ENCODE results near the gene MIGA1. TPM values are rescaled to one million over a fixed set of nuclear protein-coding genes. Genes with fewer than 3 reads are reported as not detected.

MIGA1 gene
- total RNA-seq, 3 donors from 2014 or later (not counting 1 experiment from before 2014, with no cell fraction given), result 13.6 to 16.9 (median 15.6) TPM

- H3K9me3 ChIP-seq (ENCODE audit: control insufficient read depth, insufficient read depth, low read length), result no peaks in the 10 kb centered on the region
- no peak for TF ChIP-seq CTCF (IDR thresholded peaks at IDR 0.05)
- H3K4me3 ChIP-seq (ENCODE audit: low read length), result no peak overlapping the region
- peaks cover 20% of the 10 kb centered on the region for H3K36me3 ChIP-seq (ENCODE audit: control insufficient read depth, insufficient read depth, low read length)
- no peak for ATAC-seq
- no peak overlapping the region for H3K4me3 Mint-ChIP-seq
- H3K4me1 ChIP-seq (ENCODE audit: control insufficient read depth, insufficient read depth, low read length), result no peaks in the 10 kb centered on the region
- H3K27me3 Mint-ChIP-seq (ENCODE audit: low read depth in 2 of 2), result no peaks in the 10 kb centered on the region
- intact Hi-C loops (cut with micrococcal nuclease), result no loop called here
- H3K9me3 Mint-ChIP-seq, result no peaks in the 10 kb centered on the region
- H3K27ac Mint-ChIP-seq, result no peak overlapping the region
- H3K27ac ChIP-seq (ENCODE audit: low read length), result no peak overlapping the region
- WGBS (ENCODE audit: insufficient coverage), result 86% methylated on average over 1 of the region's 1 CpG
- H3K27me3 ChIP-seq (ENCODE audit: control insufficient read depth, insufficient read depth, low read length), result no peaks in the 10 kb centered on the region
- DNase-seq, result no peak
- H3K4me1 Mint-ChIP-seq, result peaks cover 10 to 16% of the 10 kb centered on the region in 2 donors
- no peaks in the 10 kb centered on the region for H3K36me3 Mint-ChIP-seq
Observed at GRCh38 chr1:77828098-77828497, 48.6 kb downstream of the MIGA1 start.

- no peak overlapping the region for H3K27ac Mint-ChIP-seq
- WGBS (ENCODE audit: insufficient coverage), result no CpG with 5 or more reads among the region's 1 CpG
- intact Hi-C loops (cut with micrococcal nuclease), result no loop called here
Observed at GRCh38 chr1:77829851-77830250, 50.4 kb downstream of the MIGA1 start.

DNA sequence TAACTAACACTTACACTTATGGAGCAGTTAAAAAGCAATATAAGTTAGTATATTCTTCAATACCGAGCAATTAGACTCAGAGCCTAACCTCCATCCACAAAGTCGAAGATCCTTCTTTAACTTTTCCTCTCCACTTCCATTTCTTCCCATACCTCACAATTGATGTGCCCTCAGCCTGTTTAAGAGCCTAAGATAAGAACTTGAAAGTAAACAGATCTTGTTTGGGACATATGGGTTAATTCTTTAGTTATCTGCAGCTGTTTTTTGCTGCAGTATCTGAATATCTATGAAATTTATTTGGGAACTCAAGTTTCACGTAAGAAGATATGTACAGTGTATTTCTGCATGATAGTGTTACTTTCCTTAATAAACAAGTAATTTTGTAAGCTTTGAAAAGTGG lies 51.5 kb downstream of the MIGA1 start:
- H3K9me3 Mint-ChIP-seq, result no peaks in the 10 kb centered on the region
- no peak for ATAC-seq
- no peak for TF ChIP-seq CTCF (IDR thresholded peaks at IDR 0.05)
- Histone ChIP-seq H3K27me3 (ENCODE audit: control insufficient read depth, insufficient read depth, low read length) (no peaks in the 10 kb centered on the region), H3K4me3 (ENCODE audit: low read length) (no peak overlapping the region), H3K4me1 (ENCODE audit: control insufficient read depth, insufficient read depth, low read length) (no peaks in the 10 kb centered on the region), H3K36me3 (ENCODE audit: control insufficient read depth, insufficient read depth, low read length) (peaks cover 22% of the 10 kb centered on the region), H3K9me3 (ENCODE audit: control insufficient read depth, insufficient read depth, low read length) (no peaks in the 10 kb centered on the region), H3K27ac (ENCODE audit: low read length) (no peak overlapping the region)
- peaks cover 10 to 11% of the 10 kb centered on the region in 2 donors for H3K4me1 Mint-ChIP-seq
- H3K27me3 Mint-ChIP-seq (ENCODE audit: low read depth in 2 of 2), result no peaks in the 10 kb centered on the region
- H3K36me3 Mint-ChIP-seq, result no peaks in the 10 kb centered on the region
- no peak for DNase-seq
- intact Hi-C loops (cut with micrococcal nuclease), result no loop called here
- no peak overlapping the region for H3K27ac Mint-ChIP-seq
- no peak overlapping the region for H3K4me3 Mint-ChIP-seq
- WGBS (ENCODE audit: insufficient coverage), result 100% methylated on average over 2 of the region's 3 CpGs

More at GRCh38 chr1:77829851-77830250, 50.4 kb downstream of the MIGA1 start:
- H3K4me1 Mint-ChIP-seq, result peaks cover 10 to 16% of the 10 kb centered on the region in 2 donors
- Histone ChIP-seq H3K36me3 (ENCODE audit: control insufficient read depth, insufficient read depth, low read length) (peaks cover 22% of the 10 kb centered on the region), H3K4me3 (ENCODE audit: low read length) (no peak overlapping the region), H3K27me3 (ENCODE audit: control insufficient read depth, insufficient read depth, low read length) (no peaks in the 10 kb centered on the region), H3K4me1 (ENCODE audit: control insufficient read depth, insufficient read depth, low read length) (no peaks in the 10 kb centered on the region), H3K9me3 (ENCODE audit: control insufficient read depth, insufficient read depth, low read length) (no peaks in the 10 kb centered on the region), H3K27ac (ENCODE audit: low read length) (no peak overlapping the region)
- ATAC-seq, result no peak
- DNase-seq, result no peak
- H3K36me3 Mint-ChIP-seq, result no peaks in the 10 kb centered on the region
- no peak overlapping the region for H3K4me3 Mint-ChIP-seq
- H3K27me3 Mint-ChIP-seq (ENCODE audit: low read depth in 2 of 2), result no peaks in the 10 kb centered on the region
- no peaks in the 10 kb centered on the region for H3K9me3 Mint-ChIP-seq
- TF ChIP-seq CTCF (IDR thresholded peaks at IDR 0.05), result no peak

DNA sequence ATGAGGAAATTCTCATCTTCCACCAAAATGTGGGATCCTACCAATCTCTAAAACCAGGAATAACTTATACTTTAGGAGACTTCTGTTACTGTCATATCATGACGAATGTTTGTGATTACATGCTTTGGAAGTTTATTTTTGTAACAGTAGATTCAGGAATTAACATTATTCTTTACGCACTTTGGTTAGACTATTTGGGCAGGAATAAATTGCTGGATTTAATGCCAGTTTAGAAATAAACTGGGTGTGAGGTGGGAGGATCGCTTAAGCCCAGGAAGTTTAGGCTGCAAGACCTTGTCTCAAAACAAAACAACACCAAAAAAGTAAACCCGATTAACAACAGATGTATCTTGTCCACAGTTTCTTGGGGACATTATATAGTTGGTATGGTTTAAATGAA lies 52.1 kb downstream of the MIGA1 start:
- intact Hi-C loops (cut with micrococcal nuclease), result no loop called here
- Histone ChIP-seq H3K27me3 (ENCODE audit: control insufficient read depth, insufficient read depth, low read length) (no peaks in the 10 kb centered on the region), H3K9me3 (ENCODE audit: control insufficient read depth, insufficient read depth, low read length) (no peaks in the 10 kb centered on the region), H3K4me3 (ENCODE audit: low read length) (no peak overlapping the region), H3K4me1 (ENCODE audit: control insufficient read depth, insufficient read depth, low read length) (no peaks in the 10 kb centered on the region), H3K36me3 (ENCODE audit: control insufficient read depth, insufficient read depth, low read length) (peaks cover 17% of the 10 kb centered on the region), H3K27ac (ENCODE audit: low read length) (no peak overlapping the region)
- H3K36me3 Mint-ChIP-seq, result no peaks in the 10 kb centered on the region
- ATAC-seq, result no peak
- H3K27ac Mint-ChIP-seq, result no peak overlapping the region
- no peaks in the 10 kb centered on the region for H3K27me3 Mint-ChIP-seq (ENCODE audit: low read depth in 2 of 2)
- 100% methylated on average over 2 of the region's 4 CpGs for WGBS (ENCODE audit: insufficient coverage)
- H3K4me1 Mint-ChIP-seq, result peaks cover 10 to 11% of the 10 kb centered on the region in 2 donors
- no peak for TF ChIP-seq CTCF (IDR thresholded peaks at IDR 0.05)
- H3K9me3 Mint-ChIP-seq, result no peaks in the 10 kb centered on the region
- H3K4me3 Mint-ChIP-seq, result no peak overlapping the region
- no peak for DNase-seq

Measured in natural killer cell (primary cell).